Osteocyte (in vitro differentiated cells): Measurements from ENCODE around the gene FN3KRP. TPM values are rescaled to one million over a fixed set of nuclear protein-coding genes. Genes with fewer than 3 reads are reported as not detected.

Experiments
- DNase-seq: peaks from one replicate; pipeline ENCODE4 v3.0.0; 2021; ENCODE audit warnings: mixed read lengths; ENCODE audit not compliant: unreplicated experiment; ENCODE audit errors: extremely low spot score
- H3K27ac Mint-ChIP-seq: one replicate; pipeline ENCODE4 v1.8.0; 2021; ENCODE audit warnings: mild to moderate bottlenecking, mixed read lengths; ENCODE audit not compliant: unreplicated experiment
- H3K27me3 Mint-ChIP-seq: one replicate; pipeline ENCODE4 v1.8.0; 2021; ENCODE audit warnings: mixed read lengths; ENCODE audit not compliant: unreplicated experiment
- H3K36me3 Mint-ChIP-seq: one replicate; pipeline ENCODE4 v1.8.0; 2021; ENCODE audit warnings: mixed read lengths; ENCODE audit not compliant: unreplicated experiment
- H3K4me1 Mint-ChIP-seq: one replicate; pipeline ENCODE4 v1.8.0; 2021; ENCODE audit warnings: mixed read lengths; ENCODE audit not compliant: unreplicated experiment
- H3K4me3 Mint-ChIP-seq: one replicate; pipeline ENCODE4 v1.8.0; 2021; ENCODE audit warnings: mild to moderate bottlenecking, moderate library complexity, mixed read lengths; ENCODE audit not compliant: unreplicated experiment
- H3K9me3 Mint-ChIP-seq: one replicate; pipeline ENCODE4 v1.8.0; 2021; ENCODE audit warnings: mixed read lengths; ENCODE audit not compliant: unreplicated experiment
- total RNA-seq: library from RNA; stranded (reverse); gene quantifications from 2 replicates; pipeline ENCODE4 v1.2.1, GENCODE V29; 2021
- TF ChIP-seq, protein P1 (sequence below): fragments of 200-600 bp; sonication (generic); IDR thresholded peaks from 2 replicates; pipeline ENCODE4 v1.5.0; 2021; ENCODE audit warnings: antibody characterized with exemption, mild to moderate bottlenecking, moderate library complexity

FN3KRP gene
- total RNA-seq, 1 donor from 2014 or later, result 31.7 TPM

DNA sequence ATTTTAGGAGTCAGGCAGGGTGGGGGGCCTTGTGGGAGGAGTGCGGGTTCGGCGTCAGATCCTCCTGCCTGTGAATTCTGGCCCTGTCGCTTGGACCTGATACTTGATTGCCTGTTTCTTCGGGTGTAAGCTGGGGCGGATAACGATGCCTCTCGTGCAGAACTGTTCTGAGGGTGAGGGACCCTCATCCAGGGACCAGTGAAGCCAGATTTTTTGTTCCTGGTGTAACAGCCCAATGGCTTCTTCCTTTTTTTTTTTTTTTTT, 36.6 kb downstream of the FN3KRP start:
- peaks cover 35% of the 10 kb centered on the region for H3K4me1 Mint-ChIP-seq
- TF ChIP-seq, protein P1, sequence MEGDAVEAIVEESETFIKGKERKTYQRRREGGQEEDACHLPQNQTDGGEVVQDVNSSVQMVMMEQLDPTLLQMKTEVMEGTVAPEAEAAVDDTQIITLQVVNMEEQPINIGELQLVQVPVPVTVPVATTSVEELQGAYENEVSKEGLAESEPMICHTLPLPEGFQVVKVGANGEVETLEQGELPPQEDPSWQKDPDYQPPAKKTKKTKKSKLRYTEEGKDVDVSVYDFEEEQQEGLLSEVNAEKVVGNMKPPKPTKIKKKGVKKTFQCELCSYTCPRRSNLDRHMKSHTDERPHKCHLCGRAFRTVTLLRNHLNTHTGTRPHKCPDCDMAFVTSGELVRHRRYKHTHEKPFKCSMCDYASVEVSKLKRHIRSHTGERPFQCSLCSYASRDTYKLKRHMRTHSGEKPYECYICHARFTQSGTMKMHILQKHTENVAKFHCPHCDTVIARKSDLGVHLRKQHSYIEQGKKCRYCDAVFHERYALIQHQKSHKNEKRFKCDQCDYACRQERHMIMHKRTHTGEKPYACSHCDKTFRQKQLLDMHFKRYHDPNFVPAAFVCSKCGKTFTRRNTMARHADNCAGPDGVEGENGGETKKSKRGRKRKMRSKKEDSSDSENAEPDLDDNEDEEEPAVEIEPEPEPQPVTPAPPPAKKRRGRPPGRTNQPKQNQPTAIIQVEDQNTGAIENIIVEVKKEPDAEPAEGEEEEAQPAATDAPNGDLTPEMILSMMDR, result no peak
- DNase-seq, result no peak
- peaks cover 3% of the 10 kb centered on the region for H3K36me3 Mint-ChIP-seq
- H3K4me3 Mint-ChIP-seq, result peak overlapping the region; percentile 89
- H3K9me3 Mint-ChIP-seq, result no peaks in the 10 kb centered on the region
- H3K27ac Mint-ChIP-seq, result no peak overlapping the region
- no peaks in the 10 kb centered on the region for H3K27me3 Mint-ChIP-seq

DNA sequence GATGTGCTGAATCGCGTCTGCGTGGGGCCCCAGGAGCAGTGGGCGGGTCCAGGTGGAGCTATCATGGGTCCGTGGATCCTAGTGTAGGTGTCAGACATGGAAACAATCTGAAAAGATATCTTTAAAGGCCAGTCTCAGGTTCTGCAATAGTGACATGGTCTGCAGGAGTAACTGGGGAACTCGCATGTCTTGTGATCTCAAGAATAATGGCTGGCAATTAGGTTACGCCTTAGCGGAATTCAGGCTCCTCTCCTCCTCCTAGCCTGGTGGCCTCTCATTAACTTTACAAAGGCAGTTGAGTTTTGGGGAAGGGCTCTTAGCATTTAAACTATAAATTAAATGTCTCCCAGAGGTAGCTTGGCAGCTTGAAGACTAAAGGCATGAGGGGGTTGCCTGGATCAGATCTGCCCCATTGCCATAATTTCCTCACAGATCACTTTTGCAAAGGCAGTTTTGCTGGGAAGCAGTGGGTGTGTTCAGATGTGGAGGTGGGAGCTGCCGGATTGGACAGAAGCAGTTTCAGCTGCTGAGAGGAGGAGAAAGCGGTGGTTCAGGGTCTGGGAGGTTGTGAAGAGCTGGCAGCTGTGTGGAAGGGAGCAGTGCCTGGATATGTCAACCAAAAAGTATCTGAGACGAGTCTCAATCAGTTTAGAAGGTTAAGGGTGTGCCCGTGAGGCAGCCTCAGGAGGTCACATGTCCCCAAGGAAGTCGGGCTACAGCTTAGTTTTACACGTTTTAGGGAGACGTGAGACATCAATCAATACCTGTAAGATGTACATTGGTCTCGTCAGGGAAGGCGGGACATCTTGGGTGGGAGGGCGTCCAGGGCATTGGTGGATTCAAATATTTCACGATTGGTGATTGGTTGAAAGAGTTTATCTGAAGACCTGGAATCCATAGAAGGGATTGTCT, 38.0 kb downstream of the FN3KRP start:
- H3K27me3 Mint-ChIP-seq, result no peaks in the 10 kb centered on the region
- TF ChIP-seq, protein P1, result no peak
- H3K36me3 Mint-ChIP-seq, result no peaks in the 10 kb centered on the region
- no peak for DNase-seq
- peak overlapping the region; percentile 12 for H3K27ac Mint-ChIP-seq
- H3K4me1 Mint-ChIP-seq, result peaks cover 35% of the 10 kb centered on the region
- peak overlapping the region; percentile 22 for H3K4me3 Mint-ChIP-seq
- no peaks in the 10 kb centered on the region for H3K9me3 Mint-ChIP-seq

DNA sequence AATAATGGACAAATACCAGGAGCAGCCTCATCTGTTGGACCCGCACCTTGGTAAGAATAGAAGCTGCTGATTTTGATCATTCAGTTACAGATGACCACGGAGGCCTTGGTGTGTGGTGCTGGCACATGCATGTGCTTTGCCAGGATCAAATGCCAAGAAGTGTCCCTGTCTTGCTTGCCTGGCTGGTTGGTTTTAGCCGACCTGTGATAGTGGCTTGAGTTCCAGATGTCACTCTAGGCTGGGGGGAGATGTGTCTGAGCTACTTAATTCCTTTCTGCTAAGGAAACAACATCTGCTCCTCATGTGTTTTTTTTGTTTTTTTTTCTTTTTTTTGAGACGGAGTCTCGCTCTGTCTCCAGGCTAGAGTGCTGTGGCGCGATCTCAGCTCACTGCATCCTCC, 39.7 kb downstream of the FN3KRP start:
- Mint-ChIP-seq H3K36me3 (peaks cover 5% of the 10 kb centered on the region), H3K4me3 (no peak overlapping the region), H3K4me1 (peaks cover 35% of the 10 kb centered on the region), H3K27ac (peak overlapping the region; percentile 27), H3K27me3 (no peaks in the 10 kb centered on the region), H3K9me3 (no peaks in the 10 kb centered on the region)
- TF ChIP-seq, protein P1, result no peak
- no peak for DNase-seq

DNA sequence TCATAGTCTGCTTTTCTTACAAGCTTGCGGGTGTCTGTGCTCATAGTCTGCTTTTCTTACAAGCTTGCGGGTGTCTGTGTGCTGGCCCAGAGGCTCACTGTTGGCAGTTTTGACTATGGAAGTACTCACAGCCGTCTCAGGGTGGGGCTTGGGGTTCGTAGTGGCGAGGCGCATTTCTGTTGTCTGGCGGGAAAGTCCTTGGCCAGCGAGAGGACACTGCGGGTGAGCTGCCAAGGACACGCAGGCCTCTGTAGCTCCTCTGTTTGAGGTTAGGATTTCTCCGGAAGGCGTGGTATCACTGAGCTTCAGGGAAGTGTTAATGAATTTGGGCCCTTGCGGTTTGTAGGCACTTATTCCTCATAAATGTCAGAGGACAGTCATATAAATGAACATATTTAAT, 48.9 kb downstream of the FN3KRP start:
- no peak overlapping the region for H3K4me3 Mint-ChIP-seq
- no peak for DNase-seq
- TF ChIP-seq, protein P1, result no peak
- H3K27me3 Mint-ChIP-seq, result no peaks in the 10 kb centered on the region
- no peaks in the 10 kb centered on the region for H3K4me1 Mint-ChIP-seq
- peaks cover 26% of the 10 kb centered on the region for H3K36me3 Mint-ChIP-seq
- no peaks in the 10 kb centered on the region for H3K9me3 Mint-ChIP-seq
- no peak overlapping the region for H3K27ac Mint-ChIP-seq

DNA sequence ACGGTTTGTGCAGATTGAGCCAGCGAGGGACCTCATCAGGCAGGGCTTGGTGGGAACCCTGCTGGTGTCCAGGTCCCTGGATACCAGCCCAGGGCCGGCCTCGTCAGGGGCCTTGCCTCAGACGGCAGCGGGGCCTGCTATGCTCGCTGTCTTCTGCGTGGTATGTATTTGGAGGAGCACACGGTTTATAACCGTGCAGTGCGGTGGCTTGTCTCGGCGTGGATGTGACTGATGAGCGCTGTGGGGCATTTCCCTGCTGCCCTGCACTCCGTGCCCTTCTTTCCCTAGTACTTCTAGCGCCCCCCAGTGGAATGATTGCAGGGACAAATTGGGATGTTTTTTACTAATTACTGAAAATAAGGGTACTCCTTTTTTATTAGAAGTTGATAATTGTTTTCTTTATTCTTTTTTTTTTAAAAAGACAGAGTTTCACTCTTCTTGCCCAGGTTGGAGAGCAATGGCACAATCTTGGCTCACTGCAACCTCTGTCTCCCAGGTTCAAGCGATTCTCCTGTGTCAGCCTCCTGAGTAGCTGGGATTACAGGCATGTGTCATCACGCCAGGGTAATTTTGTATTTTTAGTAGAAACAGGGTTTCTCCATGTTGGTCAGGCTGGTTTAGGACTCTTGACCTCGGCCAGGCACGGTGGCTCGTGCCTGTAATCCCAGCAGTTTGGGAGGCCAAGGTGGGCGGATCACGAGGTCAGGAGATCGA, 50.7 kb downstream of the FN3KRP start:
- Mint-ChIP-seq H3K27ac (no peak overlapping the region), H3K27me3 (no peaks in the 10 kb centered on the region)
- no peak for DNase-seq

More for the DNA sequence above, 50.7 kb downstream of the FN3KRP start:
- Mint-ChIP-seq H3K4me3 (no peak overlapping the region), H3K4me1 (no peaks in the 10 kb centered on the region), H3K9me3 (no peaks in the 10 kb centered on the region), H3K36me3 (peaks cover 22% of the 10 kb centered on the region)
- TF ChIP-seq, protein P1, result peak; percentile 62
